GM03348 (cell line): Measurements from ENCODE around the gene CNDP1.
"Not testable (repeated sequence)": the region's sequence is repeated elsewhere in the genome, so short reads cannot be mapped to it uniquely, and the experiment has no call there.

Experiments
- DNase-seq: peaks from one replicate; pipeline ENCODE4 v3.0.0; 2012; ENCODE audit warnings: low spot score

The CNDP1 gene

DNA sequence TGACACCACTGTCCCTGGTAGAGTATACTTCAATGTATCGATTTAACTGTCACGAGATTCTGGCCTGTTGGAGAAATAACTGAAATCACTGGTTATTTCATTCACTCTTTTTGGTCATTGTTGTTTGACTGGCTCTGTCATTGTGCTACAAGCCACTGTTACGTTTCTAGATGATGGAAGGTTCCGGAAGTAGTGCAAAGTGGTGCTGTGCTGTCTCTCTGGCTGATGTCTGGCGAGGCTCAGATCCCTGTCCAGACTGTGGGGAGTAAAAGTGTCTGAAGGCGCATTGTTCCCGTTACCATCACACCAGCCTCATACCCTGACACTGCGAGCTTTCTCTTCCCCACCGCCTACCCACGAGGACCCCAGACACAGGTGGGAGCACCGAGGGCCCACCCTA is 11.7 kb downstream of the CNDP1 start:
- no peak for DNase-seq

DNA sequence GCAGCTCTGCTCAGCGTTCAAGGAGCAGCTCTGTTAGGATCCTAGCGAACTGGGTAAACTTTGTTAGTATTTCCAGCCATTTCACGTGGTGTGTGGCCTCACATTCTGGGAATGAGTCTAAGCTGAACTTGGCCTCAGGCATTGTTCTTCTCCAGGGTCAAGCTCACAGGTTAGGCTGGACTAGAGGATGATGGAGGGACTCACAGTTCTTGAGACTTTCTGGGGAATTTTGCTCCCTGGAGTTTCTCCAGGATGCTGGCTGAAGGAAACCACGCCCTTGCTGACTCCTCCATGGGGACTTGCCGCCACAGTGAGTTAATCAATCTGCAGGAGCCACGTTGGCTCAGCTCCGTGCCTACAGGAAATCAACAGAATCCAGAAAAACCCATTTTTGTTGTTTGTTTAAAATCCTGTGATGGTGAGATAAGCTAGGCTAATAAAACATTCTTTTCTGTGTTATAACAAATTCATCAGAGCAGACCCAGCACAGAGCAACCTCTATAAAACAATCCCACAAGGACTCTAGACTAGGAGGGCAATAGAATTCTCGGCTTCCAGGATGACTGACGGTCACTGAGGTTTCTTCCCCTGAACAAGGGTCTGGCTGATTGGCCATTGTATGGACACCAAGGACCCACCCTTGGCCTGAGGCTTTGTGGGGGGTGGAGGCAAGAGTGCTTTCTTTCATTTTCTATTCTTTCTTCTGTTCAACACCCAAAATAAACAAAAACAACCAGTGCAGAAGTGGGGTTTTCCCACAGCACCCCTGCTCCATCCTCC is 12.6 kb downstream of the CNDP1 start:
- DNase-seq: peak; percentile 79

DNA sequence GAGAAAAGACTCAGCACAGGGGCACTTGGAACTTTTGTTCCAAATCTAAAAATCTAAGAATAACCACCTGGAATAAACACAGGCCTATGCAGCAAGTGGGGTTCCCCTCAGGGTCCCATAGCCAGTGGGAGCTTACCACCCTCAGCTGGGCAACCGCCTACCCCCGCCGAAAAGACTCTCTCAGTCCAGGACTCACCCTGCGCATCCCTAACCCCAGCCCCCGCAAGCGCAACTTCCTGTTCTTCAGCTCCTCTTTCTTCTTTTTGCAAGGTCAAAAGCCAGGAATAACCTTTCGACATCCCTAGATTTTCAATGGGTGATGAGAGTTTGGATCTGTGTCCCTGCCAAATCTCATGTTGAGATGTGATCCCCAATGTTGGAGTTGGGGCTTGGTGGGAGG is 13.6 kb downstream of the CNDP1 start:
- no peak for DNase-seq

DNA sequence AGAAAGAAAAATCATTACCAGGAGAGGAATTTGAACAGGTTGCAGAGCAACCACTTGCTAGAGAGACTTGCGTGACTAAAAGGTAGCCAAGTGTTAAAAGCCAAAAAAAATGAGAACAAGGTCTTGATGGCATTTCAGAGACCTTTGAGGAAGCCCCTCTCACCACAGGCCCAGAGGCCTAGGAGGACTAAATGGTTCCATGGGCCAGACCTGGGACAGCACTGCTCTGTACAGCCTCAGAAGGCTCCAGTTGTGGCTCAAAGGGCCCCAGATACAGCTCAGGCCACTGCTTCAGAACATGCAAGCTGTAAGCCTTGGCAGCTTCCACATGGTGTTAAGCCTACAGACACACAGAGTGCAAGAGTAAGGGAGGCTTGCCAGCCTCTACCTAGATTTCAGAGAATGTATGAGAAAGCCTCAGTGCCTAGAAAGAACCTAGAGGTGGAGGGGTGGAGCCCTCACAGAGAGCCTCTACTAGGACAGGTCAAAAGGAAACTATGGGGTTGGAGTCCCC is 15.3 kb downstream of the CNDP1 start:
- DNase-seq: no peak

DNA sequence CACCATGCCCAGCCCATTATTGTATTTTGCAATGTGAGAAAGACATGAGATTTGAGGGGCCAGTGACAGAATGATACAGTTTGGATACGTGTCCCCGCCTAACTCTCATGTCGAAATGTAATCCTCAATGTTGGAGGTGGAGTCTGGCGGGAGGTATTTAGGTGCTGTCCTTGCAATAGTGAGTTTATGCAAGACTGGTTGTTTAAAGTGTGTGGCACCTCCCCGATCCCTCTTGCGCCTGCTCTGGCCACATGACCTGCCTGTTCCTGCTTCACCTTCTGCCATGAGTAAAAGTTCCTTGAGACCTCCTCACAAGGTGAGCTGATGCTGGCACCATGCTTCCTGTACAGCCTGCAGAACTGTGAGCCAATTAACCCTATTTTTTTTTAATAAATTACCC is 16.6 kb downstream of the CNDP1 start:
- DNase-seq: no peak

DNA sequence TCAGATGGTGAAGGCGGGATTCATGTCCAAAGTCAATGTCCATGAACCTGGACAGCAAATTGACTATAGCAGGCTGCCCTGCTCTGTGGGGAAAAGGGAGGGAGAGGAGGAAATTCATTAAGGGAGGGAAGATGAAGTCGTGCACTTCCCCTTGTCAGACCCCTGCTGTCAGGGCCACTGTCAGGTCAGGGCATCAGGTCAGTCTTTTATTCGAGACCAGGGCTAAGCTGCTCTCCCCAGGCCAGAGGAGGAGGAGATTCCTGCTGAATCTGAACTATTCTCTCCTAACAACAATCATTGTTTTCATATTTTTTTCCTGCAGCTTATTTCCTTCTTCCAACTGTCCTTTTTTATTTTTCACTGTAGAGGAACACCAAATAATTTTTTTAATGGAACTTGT is 17.2 kb downstream of the CNDP1 start:
- no peak for DNase-seq

DNA sequence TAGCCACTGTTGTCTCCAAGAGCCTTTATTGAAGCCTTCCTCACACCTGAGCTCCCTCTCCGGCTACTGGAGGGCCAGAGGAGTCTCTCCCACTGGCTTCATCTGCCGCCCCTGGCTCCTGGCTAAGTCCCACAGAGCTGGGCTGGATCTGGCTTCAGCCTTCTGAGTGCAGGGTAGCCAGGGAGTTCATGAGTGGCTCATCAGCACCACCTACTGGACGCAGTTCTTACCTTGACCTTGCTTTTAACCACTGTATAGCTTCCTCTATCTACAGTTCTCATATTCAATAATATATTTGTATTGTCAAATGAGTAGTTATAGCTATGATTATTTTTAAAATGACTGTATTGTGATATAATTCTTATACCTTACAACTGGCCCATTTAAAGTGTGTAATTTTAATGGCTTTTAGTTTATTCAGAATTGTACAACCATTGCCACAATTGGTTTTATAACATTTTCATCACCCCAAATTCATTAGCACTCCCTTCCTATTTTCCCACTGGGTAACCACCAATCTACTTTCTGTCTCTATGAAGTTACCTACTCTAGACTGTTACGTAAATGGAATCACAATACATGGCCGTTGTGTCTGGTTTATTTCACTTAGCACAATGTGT is 17.7 kb downstream of the CNDP1 start:
- peak; percentile 90 for DNase-seq

DNA sequence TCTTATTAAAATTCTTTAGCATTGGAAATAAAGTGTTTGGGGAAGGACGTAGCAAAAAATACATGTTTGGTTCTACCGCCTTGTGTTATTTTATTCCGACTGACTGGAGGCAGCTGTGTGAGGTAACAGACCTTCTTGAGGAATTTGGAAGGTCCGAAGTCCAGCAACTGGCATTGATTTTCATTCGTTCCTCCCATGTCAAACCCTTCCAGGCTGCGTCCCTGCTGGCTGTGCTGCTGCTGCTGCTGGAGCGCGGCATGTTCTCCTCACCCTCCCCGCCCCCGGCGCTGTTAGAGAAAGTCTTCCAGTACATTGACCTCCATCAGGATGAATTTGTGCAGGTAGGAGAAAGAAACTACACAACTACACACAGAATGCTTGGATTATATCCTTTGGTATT is 21.8 kb downstream of the CNDP1 start:
- no peak for DNase-seq

DNA sequence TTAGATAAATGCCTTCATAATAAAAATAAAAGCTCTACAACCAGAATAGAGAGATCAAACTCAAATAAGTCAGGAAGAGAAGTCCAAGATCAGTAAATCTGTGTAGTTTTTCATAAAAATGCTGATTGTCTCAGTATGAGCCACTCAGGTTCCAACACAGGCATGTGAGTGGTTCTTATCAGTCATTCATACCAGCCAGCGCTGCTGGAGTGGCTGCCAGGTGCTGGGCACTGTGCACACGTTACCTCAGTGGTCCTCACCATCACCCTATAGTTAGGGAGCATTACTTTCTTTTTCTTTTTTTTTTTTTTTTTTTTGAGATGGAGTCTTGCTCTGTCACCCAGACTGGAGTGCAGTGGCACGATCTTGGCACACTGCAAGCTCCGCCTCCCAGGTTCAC is 23.8 kb downstream of the CNDP1 start:
- DNase-seq: no peak

DNA sequence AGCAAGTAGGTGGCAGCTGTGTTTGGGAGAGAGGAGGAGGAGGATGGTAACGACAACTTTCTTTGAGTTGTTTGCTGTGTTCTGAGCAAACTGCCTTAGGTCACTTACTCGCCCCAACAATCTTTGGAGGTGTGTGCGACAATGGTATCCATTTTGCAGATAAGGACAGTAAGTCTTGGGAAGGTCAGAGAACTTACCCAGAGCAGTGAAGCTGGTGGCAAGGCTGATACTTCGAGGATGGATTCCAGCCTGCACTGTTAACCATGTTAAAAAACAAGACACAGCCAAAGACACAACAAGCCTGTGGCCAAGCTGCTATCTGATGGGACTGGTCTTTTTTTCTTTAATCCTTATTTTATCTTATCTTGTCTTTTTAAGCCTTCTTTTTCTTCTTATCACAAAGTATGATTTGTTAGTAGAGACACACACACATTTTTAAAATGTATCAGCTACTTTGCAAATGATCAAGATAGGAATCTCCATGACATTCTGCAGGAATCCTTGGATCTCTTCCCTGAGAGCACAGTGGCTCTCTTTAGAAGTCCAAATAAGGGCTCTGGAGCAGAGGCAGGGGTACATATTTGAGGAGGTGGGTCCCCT is 27.9 kb downstream of the CNDP1 start:
- no peak for DNase-seq

DNA sequence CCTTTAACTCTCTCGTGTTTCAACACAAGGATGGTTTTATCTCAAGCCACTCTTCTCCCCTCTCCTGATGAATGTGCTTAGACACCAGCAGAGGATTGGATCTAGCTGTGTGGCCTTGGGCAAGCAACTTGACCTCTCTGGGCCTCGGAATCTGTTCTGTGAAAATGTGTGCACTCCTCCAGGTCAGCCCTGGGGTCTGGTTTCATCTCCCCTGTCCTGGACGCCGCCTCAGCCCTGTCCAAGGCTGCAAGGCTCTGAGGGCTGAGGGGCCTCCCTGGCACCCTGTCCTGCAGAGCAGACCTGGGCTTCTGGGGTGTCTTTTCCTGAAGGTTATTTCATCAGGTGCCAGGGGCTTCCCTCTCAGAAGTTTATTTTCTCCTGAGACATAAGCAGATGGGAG is 28.5 kb downstream of the CNDP1 start:
- no peak for DNase-seq

DNA sequence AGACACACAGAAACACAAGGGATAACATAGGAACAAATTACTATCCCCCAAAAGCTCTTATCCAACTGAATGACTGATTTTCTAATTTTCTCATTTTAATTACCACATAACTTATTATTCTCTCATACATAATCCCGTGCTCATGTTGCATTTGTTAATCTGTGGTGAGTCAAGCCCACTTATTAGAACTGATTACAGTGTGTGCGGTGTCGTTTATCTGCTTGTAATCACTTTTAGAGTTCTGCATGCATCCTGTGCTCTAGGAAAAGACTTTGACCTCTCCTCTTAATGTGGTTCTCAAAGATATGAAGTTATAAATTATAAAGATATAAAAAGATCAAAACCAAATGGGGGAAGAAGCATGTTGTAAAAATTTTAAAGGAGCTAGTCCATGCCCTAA is 29.7 kb downstream of the CNDP1 start:
- DNase-seq: no peak

DNA sequence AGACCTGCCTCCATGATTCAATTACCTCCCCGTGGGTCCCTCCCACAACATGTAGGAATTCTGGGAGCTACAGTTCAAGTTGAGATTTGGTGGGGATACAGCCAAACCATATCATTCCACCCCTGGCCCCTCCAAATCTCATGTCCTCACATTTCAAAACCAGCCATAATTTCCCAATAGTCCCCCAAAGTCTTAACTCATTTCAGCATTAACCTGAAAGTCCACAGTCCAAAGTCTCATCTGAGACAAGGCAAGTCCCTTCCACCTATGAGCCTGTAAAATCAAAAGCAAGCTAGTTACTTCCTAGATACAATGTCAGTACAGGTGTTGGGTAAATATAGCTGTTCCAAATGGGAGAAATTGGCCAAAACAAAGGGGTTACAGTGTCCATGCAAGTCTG is 30.9 kb downstream of the CNDP1 start:
- not testable (repeated sequence) for DNase-seq

DNA sequence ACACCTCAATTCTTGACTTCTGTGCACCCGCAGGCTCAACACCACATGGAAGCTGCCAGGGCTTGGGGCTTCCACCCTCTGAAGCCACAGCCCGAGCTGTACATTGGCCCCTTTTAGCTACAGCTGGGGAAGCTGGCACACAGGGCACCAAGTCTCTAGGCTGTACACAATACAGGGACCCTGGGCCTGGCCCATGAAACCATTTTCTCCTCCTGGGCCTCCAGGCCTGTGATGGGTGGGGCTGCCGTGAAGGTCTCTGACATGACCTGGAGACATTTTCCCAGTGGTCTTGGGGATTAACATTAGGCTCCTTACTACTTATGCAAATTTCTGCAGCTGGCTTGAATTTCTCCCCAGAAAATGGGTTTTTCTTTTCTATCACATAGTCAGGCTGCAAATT is 31.7 kb downstream of the CNDP1 start:
- not testable (repeated sequence) for DNase-seq

DNA sequence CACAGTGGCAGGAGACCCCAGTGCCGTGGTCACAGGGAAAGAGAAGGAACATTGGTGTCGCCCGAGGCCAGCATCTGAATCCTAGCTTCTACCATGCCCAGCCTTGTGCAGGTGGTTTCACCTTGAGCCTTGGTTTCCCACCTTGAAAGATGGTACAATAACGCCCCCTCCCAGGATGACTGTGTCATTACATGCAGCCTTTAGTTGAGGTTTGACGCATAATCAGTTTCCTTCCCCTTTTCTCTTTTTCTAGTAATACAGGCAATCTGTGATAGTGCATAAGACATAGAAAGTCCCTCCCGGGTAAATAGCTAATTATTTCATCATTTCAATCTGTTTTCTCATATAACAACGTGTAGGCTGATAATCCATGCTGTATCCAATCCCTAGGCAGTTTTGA is 33.5 kb downstream of the CNDP1 start:
- DNase-seq: no peak

DNA sequence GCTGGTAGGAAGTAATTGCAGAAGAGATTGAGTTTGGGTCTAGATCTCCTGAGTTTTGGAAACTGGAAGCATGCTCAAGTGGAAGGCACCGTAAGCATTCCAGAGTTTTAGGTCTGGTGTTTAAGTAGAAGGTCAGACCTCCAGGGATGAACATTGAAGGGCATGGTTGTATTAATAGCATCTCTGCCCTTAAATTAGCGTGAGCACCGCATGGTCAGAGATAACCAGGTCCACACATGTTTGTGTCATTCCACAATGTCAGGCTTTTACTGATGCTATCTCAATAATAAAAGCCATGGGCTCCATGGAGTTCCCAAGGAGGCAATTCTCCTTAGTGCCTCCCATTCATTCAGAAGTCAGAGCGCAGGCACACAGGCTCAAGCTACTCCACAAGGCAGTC is 35.1 kb downstream of the CNDP1 start:
- no peak for DNase-seq

DNA sequence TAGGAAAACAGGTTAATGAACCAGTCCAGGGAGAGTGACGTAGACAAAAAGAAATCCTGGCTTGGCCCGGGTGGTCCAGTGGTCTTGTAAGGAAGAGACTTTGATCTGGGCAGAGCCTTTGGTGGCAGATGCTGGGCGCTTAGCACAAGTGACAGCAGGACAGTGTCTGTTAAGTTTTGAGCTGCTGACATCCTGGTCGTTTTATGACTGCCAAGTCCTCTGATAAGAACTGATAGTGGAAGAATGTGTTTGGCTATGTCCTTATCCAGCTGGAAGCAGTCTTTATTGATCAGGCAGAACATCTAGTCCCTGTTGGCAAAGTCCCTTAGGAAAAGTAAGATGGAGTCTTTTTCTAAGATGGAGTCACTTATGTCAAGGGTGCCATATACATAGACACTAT is 36.0 kb downstream of the CNDP1 start:
- no peak for DNase-seq

DNA sequence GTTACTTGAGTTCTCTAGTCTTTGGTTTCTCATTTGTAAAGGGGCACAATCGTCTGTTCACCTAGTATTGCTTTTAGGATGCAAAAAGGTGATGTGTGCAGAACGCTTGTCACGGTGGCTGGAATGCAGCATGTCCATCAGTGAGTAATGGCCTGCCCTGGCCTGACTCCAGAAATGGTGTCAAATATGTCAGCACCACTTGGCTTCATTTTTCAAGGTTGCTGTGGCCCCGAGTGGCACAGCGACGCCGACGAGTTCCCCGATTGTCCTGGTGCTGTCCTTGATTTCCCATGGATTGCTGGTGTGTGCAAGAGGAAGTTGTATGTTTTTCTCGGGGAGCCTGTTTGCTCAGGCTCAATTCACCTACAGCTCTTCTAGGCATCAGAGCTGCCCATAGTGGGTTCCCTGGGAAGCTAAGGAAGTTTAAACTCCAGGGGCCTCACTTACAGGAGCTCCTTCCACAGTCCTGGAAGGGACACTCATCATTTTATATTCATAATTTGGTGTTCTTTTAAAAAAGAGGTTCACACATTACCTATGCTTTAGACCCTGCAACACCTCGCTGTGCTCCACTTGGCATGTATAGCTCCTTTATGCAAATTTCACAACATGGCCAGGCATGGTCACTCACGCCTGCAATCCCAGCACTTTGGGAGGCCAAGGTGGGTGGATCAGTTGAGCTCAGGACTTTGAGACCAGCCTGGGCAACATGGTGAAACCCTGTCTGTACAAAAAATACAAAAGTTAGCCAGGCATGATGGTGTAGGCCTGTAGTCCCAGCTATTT is 37.8 kb downstream of the CNDP1 start:
- no peak for DNase-seq

DNA sequence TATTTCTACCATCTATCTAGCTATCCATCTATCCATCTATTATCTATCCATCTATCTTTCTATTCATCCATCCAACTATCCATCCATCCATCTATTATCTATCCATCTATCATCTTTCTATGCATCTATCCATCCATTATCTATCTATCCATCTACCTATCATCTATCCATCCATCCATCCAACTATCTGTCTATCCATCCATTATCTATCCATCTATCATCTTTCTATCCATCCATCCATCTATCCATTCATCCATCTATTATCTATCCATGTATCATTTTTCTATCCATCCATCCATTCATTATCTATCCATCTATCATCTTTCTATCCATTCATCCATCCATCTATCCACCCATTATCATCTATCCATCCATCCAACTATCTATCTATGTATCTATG is 38.8 kb downstream of the CNDP1 start:
- DNase-seq: no peak

DNA sequence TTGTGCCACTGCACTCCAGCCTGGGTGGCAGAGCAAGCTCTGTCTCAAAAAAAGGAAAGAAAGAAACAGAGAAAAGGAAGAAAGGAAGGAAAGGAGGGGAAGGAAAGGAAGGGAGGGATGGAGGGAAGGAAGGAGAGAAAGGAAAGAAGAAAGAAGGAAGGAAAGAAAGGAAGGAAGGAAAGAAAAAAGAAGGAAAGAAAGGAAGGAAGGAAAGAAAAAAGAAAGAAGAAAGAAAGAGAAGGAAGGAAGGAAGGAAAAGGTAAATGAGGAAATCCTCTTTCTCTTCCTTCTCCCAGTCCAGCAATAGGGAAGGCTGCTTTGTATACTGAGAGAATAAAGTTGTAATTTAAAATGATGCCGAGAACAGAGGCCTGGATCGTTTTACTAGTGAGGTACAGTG is 40.6 kb downstream of the CNDP1 start:
- no peak for DNase-seq

DNA sequence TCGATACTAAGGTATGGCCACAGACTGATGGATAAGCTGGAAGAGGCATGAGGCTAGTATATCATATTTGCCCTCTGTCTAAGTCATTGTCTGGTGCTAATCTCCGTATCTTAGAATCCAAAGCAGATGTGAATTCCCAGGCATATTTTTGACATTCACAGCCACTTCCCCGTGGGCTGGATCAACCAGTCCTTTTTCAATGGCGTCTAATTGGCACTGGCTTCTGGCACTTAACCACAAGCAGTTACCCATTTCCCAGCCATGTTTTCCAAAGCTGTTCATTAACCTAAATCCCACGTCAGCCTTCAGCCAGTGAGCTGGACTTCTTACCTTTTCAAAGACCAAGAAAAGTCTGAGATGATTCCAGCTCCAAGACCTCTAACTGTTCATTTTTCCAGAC is 42.7 kb downstream of the CNDP1 start:
- no peak for DNase-seq

DNA sequence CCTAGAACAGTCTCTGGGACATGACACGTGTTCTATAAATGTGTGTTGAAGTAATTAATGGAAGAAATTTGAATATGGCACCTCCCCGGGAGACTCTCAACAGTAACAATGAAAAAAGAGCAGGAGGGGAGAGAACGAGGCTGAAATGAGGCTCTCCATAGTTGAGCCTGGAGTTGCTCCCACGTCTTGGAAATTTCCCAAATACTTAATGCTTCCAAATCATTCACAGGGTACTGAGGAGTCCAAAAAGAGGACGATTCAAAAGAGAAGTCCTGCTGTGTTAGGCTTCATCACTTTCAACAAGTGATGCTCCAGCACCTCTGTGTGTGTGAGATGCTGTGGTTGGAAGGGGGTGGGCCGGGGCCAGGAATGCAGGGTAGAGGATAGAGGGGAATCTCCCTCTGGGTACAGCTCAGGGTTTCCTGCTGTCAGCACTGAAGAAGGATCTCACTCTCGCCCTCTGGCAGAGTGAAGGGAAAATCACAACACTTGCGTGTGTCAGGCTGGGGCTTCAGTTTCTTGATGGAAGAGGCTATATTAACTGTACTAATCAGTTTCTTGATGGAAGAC is 45.3 kb downstream of the CNDP1 start:
- no peak for DNase-seq
